NCI-H2107 treated with DMSO at 0.1 percent for 48 hours (cell line): ENCODE measurements around the gene ZKSCAN8.

Experiments
- DNase-seq: peaks from one replicate; lab custom pipeline; 2025; ENCODE audit not compliant: unreplicated experiment; lab: John Stamatoyannopoulos, UW

The ZKSCAN8 gene

DNA sequence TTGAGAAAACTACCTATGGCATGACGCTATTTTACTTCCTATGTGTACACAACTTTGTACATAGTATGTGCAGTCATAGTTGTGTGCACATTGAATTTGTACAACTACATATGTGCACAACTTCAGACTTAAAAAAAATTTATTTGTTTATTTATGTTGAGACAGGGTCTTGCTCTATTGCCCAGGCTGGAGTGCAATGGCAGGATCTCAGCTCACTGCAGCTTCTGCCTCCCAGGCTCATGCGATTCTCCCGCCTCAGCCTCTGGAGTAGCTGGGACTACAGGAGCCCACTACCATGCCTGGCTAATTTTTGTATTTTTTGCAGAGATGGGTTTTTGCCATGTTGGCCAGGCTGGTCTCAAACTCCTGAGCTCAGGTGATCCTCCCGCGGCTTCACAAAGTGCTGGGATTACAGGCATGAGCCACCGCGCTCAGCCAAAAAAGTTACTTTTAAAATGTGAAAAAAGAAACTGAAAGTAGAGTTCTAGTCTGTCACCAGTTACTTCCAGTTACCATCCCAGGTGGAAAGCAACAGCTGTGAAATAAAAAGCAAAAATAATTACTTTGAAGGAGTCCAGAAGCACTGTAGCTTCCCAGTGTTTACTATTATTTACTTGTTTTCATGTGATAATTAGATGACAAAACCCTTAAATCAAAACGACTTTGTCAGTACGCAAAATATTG, 1.7 kb upstream of the ZKSCAN8 start:
- DNase-seq: no peak

DNA sequence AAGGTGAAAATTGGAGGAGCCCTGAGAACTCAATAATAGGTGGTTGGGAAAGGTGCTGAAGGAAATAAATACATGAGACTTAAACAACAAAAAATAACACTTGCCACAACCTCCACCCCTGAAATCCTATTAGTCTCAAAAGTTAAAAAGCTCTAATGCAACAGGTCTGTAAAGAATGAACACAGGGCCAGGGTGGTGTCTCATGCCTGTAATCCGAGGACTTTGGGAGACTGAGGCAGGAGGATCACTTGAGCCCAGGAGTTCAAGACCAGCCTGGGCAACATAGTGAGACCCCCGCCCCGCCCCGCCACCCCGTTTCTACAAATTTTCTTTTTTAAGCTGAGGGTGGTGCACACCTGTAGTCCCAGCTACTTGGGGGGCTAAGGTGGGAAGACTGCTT, 1.1 kb upstream of the ZKSCAN8 start:
- DNase-seq: no peak

DNA sequence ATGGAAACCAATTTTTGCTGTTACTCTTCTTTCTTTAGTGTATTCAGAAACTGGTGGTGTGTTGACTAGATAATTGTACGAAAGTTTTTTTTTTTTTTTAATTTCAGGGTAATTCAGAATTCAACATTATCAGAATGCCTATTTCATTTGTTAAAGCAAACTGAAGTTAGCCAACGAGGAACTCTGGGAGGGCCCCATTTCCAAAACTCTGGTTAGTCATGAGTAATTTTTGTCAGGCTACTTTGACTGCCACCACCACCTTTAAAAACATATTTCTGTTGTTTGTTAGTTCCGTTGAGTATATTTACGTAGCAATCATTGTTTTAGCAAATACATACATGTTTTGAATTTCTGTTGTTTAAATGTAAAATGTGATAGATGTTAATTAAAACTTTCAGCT, 763 bp downstream of the ZKSCAN8 start:
- DNase-seq: no peak

GRCh38 chr6:28145231-28145630, 3.5 kb downstream of the ZKSCAN8 start:
- DNase-seq: no peak

DNA sequence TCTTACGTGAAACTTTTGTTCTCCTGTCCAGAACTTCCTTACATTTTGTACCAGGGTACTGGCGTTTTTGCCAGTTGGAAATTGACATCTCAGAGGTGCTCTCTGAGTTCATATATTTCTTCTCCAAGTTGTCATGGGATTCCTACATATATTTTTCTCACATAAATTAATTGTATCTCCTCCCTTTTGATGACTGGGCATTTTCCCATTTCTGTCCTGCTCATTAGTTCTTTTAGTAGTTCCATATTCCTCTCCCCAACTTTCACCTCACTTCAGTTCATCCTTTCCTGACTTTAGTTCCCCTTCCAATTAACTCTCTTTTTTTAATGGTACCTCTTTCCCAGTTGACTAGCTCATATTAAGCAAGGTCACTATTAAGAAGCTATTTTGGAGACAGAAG, 10.8 kb downstream of the ZKSCAN8 start:
- DNase-seq: no peak

GRCh38 chr6:28153546-28153945, 11.9 kb downstream of the ZKSCAN8 start:
- no peak for DNase-seq

GRCh38 chr6:28154357-28154756, 12.7 kb downstream of the ZKSCAN8 start:
- no peak for DNase-seq

DNA sequence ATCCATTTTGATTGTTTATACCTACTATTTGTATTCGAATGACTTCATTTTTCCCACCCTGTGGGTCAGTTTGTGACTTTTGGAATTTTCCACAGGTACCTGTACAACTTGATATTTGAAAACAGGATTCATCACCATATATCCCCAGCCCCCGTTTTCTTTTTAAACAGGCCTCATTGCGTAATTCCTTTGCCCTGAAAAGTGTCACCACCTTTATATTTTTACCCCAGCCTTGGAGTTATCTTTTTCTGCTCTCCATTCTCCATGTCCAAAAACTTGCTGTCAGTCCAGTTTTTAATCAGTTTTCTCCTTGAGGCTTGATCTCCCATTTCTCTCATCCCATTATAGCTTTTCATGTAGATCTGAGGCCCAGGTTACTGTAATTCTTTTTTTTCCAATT, 16.6 kb downstream of the ZKSCAN8 start:
- no peak for DNase-seq

DNA sequence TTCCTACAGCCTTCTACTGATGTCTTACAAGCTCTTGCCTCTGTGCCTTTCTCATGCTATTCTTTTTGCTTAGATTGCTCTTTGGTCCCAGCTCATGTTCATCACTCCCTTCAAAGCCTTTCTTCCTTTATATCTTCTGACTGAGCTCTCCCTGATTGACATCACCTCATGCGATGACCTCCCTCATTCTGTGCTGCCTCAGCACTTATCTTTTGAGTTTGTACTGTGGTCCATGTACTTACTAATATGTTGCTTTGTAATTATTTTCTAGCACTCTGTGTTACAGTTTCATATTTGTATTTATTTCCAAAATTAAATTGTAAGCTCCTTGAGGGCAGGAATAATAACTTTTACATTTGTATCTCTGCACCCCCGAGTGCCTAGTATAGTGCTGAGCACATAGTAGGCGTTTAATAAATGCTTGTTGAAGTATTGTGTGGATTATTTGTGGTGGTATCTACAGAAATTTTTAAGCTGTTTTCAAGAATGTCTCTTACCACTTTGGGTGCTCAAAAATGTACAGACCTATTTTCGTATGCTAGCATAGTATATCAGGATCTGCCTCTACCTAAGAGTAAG, 17.4 kb downstream of the ZKSCAN8 start:
- no peak for DNase-seq

- no peak for DNase-seq
Measured at GRCh38 chr6:28160233-28160632, 18.6 kb downstream of the ZKSCAN8 start.

DNA sequence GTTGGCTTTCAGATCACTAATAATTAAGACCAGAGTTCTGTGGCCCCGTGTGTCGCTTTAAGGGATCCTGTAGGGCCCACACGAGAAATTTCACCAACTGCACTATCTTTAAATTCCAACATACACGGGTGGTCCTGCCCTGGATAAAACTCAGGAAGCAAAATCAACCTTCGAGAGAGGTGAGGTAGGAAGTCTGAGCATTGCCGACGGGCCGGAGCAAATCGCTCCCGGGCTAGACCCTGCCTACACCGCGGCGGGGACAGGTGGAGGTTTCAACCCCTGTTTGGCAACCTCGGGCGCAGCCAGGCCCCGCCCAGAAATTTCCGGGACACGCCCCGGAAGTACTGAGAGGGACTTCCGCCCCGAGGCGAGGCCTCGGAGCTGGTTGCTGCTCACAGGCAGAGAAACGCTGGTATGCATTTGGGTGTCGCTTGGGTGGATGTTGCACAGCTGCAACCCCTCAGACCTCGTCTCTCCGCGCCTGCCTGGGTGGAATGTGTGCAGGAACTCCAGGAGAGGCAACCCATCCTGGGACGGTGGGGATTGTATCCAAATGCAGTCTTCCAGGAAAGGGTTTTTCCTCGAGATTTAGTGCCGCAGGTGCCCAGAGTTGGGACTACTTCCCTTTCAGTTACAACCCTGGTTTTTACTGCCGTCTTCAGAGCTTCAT, 19.9 kb downstream of the ZKSCAN8 start:
- DNase-seq: no peak

DNA sequence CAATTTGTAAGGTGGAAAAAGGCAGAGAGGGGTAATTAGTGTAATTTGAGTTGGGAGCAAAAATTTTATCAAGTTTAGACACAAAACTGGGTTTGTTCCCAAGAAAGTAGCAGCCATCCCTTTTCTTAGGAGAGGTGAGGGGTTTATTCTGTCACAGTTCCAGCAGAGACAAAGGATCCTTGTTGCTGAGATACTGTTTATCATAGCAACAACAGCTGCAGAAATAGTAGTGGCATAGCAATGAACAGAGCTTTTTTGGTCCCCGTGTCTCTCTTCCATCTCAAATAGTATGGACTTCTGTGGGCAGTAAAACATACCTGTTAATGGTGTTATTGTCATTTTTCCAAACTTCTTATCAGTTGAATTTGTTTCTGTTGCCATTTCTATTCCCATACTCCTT, 23.9 kb downstream of the ZKSCAN8 start:
- no peak for DNase-seq

- DNase-seq: no peak
Measured at GRCh38 chr6:28167068-28167467, 25.4 kb downstream of the ZKSCAN8 start.

DNA sequence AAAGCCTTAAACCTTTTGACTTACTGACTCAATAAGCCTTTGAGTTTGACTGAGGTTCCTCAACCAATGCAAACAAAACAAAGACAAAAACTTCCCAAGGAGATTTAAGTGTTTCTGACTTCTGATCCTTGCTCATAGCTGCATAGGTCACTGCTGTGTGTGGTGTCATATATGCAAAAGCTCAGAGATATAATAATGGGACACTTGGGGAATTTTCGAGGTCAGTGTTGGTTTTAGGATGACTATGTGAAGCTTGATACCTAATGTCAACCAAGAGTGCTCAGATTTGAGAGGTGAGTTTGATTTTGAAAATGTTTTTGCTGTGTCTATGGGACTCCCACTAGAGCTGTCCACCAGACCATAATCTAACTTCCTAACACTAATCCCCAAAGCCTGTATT, 26.2 kb downstream of the ZKSCAN8 start:
- DNase-seq: no peak

- no peak for DNase-seq
Measured at GRCh38 chr6:28171271-28171670, 29.6 kb downstream of the ZKSCAN8 start.

DNA sequence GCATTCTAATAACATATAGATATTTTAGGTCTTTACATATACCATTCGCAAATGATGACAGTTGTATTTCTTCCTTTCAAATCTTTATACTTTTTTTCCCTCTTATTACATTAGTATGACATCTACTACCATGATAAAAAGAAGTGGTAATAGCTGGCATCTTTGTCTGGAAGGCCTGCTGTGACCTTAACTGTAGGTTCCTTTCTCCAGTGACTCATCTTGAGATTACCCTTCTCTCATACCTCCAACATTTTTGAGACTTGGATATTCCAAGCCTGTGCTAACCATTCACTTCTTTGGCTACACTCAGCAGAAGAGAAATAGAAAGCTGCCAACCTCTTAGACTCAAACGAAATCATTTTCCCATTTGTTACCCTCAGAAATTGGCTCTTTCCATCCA, 30.3 kb downstream of the ZKSCAN8 start:
- no peak for DNase-seq

- DNase-seq: no peak
Measured at GRCh38 chr6:28176373-28176772, 34.7 kb downstream of the ZKSCAN8 start.

DNA sequence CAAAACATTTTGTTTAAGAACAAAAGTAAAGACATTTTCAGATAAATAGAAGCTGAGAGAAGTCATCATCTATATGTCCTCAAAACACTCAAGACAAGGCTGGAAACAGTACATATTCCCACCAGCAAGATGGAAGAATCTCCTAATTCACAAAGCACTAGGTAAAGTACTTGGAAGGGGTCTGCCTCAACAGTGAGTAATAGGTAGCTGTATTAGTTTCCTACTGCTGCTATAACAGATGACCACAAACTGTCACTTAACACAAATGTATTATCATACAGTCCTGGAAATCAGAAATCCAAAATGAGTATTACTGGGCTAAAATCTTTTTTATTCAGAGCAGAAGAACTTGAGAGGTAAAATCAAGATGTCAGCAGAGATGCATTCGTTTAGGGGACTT, 40.6 kb downstream of the ZKSCAN8 start:
- no peak for DNase-seq

GRCh38 chr6:28188111-28188979, 46.7 kb downstream of the ZKSCAN8 start:
- DNase-seq: no peak

GRCh38 chr6:28200020-28200419, 58.3 kb downstream of the ZKSCAN8 start:
- no peak for DNase-seq

- no peak for DNase-seq
Measured at GRCh38 chr6:28203201-28203600, 61.5 kb downstream of the ZKSCAN8 start.

- no peak for DNase-seq
Measured at GRCh38 chr6:28205879-28206278, 64.2 kb downstream of the ZKSCAN8 start.
